NCI-H460 (cell line): ENCODE measurements around the gene ZNF865. TPM values are rescaled to one million over a fixed set of nuclear protein-coding genes. Genes with fewer than 3 reads are reported as not detected.

ENCODE experiments used
- DNase-seq: peaks from one replicate; pipeline ENCODE4 v3.0.0-alpha.2; 2016; ENCODE audit warnings: low read depth; ENCODE audit errors: extremely low read depth
- total RNA-seq: library from RNA; depleted of rRNA; stranded (reverse); fragments of >200 nt; shearing (Covaris generic); gene quantifications from 2 replicates; pipeline ENCODE4 v1.2.3, GENCODE V29; 2014; rRNA removed

Gene ZNF865
- total RNA-seq, 1 experiment from 2014 or later = 1.1 TPM

- DNase-seq = peak; percentile 82
Observed at GRCh38 chr19:55654868-55655647, 49.6 kb downstream of the ZNF865 start, which contains the start of gene U2AF2. U2AF2 (plus strand) TSS chr19:55655035; CDS start chr19:55655105, 70 bp downstream.

- no peak for DNase-seq
Observed at GRCh38 chr19:55655648-55656040, 50.2 kb downstream of the ZNF865 start.

GRCh38 chr19:55656552-55656951 lies 51.1 kb downstream of the ZNF865 start:
- DNase-seq = no peak

GRCh38 chr19:55656988-55657747 lies 51.7 kb downstream of the ZNF865 start:
- no peak for DNase-seq

GRCh38 chr19:55658846-55659459 lies 53.5 kb downstream of the ZNF865 start:
- DNase-seq = no peak

- no peak for DNase-seq
Observed at GRCh38 chr19:55659822-55660221, 54.4 kb downstream of the ZNF865 start.

- no peak for DNase-seq
Observed at GRCh38 chr19:55660404-55660803, 55.0 kb downstream of the ZNF865 start.

GRCh38 chr19:55660991-55661390 lies 55.5 kb downstream of the ZNF865 start:
- no peak for DNase-seq

- DNase-seq = no peak
Observed at GRCh38 chr19:55661826-55662225, 56.4 kb downstream of the ZNF865 start.

- no peak for DNase-seq
Observed at GRCh38 chr19:55663846-55664536, 58.5 kb downstream of the ZNF865 start.

GRCh38 chr19:55666343-55667005 lies 61.0 kb downstream of the ZNF865 start:
- DNase-seq = no peak

Other genes starting within 250 kb of the ZNF865 start
- not detected in 2 replicates for gene GARIN5B, start 242.4 kb upstream of the ZNF865 start, total RNA-seq
- 0.32 and 0.84 TPM in 2 replicates for gene IL11, start 235.2 kb upstream of the ZNF865 start, total RNA-seq
- gene TMEM190, start 228.8 kb upstream of the ZNF865 start, total RNA-seq = not detected in 2 replicates
- 0.97 and 2.0 TPM in 2 replicates for gene TMEM238, start 221.4 kb upstream of the ZNF865 start, total RNA-seq
- gene RPL28, start 219.7 kb upstream of the ZNF865 start, total RNA-seq = 426 and 465 TPM in 2 replicates
- gene UBE2S, start 197.9 kb upstream of the ZNF865 start, total RNA-seq = 369 and 378 TPM in 2 replicates
- not detected in 2 replicates for gene SHISA7, start 162.3 kb upstream of the ZNF865 start, total RNA-seq
- gene ISOC2, start 144.0 kb upstream of the ZNF865 start, total RNA-seq = 33.9 and 39.6 TPM in 2 replicates
- not detected in 2 replicates for gene C19orf85, start 140.9 kb upstream of the ZNF865 start, total RNA-seq
- gene ZNF628, start 129.0 kb upstream of the ZNF865 start, total RNA-seq = 2.1 and 6.1 TPM in 2 replicates
- 3.9 and 4.5 TPM in 2 replicates for gene NAT14, start 120.5 kb upstream of the ZNF865 start, total RNA-seq
- gene SSC5D, start 117.2 kb upstream of the ZNF865 start, total RNA-seq = 0.07 TPM in 1 of 2 replicates, not detected in the other
- not detected in 2 replicates for gene SBK2, start 68.5 kb upstream of the ZNF865 start, total RNA-seq
- 0.32 TPM in 1 of 2 replicates, not detected in the other for gene SBK3, start 60.1 kb upstream of the ZNF865 start, total RNA-seq
- 2.1 and 3.2 TPM in 2 replicates for gene ZNF579, start 24.8 kb upstream of the ZNF865 start, total RNA-seq
- gene FIZ1, start 6.1 kb upstream of the ZNF865 start, total RNA-seq = 3.6 and 5.0 TPM in 2 replicates
- gene ZNF524, start 5.4 kb upstream of the ZNF865 start, total RNA-seq = 15.9 and 16.5 TPM in 2 replicates
- gene ZNF784, start 18.9 kb downstream of the ZNF865 start, total RNA-seq = 2.1 and 2.2 TPM in 2 replicates
- gene ZNF580, start 35.4 kb downstream of the ZNF865 start, total RNA-seq = 8.9 and 13.6 TPM in 2 replicates
- 12.3 and 13.6 TPM in 2 replicates for gene ZNF581, start 38.0 kb downstream of the ZNF865 start, total RNA-seq
- gene CCDC106, start 42.6 kb downstream of the ZNF865 start, total RNA-seq = 1.9 and 2.3 TPM in 2 replicates
- gene U2AF2, start 49.4 kb downstream of the ZNF865 start, total RNA-seq = 68.3 and 72.4 TPM in 2 replicates
- 32.8 and 35.9 TPM in 2 replicates for gene EPN1, start 69.6 kb downstream of the ZNF865 start, total RNA-seq
- gene NLRP9, start 132.8 kb downstream of the ZNF865 start, total RNA-seq = not detected in 2 replicates
- not detected in 2 replicates for gene RFPL4A, start 153.4 kb downstream of the ZNF865 start, total RNA-seq
- not detected in 2 replicates for gene RFPL4AL1, start 163.5 kb downstream of the ZNF865 start, total RNA-seq
- not detected in 2 replicates for gene NLRP11, start 226.4 kb downstream of the ZNF865 start, total RNA-seq
- not detected in 2 replicates for gene NLRP4, start 230.9 kb downstream of the ZNF865 start, total RNA-seq